Measurements from ENCODE around the gene ERP44.
A peak's percentile ranks its signal among the peaks of the same experiment; 100 is the strongest.
"Not testable (repeated sequence)": the region's sequence is repeated elsewhere in the genome, so short reads cannot be mapped to it uniquely, and the experiment has no call there.

The ERP44 gene

DNA sequence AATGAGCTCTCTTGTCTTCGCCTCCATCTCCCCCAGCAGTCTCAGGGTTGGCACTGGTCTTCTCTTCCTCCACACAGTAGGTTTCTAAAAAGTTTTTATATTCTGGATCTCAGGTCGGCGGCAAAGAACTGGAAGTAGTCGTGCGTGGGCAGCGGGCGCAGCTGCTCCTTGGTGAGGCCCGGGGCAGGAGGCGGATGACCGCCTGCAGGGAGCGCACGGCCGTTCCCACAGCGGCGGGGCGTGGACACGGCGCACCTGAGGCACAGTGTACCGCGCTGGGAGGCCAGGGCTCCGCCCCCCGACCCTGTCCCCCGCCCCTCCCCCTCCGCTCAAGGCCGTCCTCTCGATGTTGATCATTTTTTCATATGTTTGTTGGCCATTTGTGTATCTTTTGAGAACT lies 99.9 kb downstream of the ERP44 start:
- DNase-seq = no peak

DNA sequence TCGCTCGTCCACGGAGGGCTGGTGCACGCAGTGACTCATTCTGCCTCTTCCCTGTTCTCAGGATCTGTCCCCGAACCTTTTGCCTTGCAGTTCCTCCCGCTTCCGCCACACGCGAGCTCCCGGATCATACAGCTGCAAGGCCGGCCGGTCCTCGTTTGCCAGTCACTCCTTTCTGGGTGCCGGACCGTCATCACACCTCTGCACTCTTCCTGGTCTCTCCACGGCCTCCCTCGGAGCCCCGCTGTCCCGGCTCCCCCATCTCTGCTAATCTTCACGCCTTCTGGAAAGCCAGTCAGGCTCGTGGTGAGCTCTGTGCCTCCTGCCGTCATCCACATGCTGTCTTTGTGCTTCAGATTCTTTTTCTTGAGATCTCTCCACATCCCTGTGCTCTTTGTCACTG lies 100.5 kb downstream of the ERP44 start:
- DNase-seq = no peak

DNA sequence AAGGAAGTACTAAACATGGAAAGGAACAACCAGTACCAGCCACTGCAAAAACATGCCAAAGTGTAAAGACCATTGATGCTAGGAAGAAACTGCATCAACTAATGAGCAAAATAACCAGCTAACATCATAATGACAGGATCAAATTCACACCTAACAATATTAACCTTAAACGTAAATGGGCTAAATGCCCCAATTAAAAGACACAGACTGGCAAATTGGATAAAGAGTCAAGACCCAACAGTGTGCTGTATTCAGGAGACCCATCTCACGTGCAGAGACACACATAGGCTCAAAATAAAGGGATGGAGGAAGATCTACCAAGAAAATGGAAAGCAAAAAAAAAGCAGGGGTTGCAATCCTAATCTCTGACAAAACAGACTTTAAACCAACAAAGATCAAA lies 108.3 kb downstream of the ERP44 start:
- DNase-seq = not testable (repeated sequence)

DNA sequence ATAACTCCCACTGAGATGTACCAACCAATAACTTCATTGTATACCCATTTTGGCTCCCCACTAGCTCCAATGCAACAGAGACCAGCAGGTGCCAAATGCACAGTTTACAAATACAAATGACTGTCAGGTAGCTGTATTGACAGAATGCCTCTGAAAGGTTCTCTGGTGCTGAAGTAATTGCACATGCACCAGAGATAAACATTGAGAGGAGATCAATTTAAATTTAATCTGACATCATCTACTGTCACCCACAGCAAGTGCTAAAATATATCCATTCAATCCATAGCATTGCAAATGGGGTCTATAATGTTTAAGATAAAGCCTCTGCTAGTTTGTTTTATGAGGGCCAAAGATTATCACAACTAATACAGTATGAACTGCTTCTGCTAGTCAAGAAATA lies 112.2 kb downstream of the ERP44 start:
- DNase-seq = no peak

DNA sequence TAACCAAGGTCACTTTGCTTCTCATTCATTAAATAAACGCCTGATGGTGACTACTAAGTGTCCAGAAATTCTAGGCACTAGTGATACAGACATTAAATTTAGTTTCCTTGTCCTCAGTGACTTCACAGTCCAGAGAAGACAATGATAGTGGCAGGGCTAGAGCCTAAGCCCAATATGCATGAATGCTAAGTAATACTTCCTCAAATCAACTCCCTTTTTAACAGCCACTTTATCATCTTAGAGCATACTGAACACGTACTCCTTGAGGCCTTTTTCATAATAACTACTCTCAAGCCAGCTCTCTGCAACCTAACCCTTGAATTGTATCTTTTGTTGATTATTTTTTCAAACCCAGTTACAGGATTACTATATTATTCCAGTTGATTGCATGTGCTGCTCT lies 118.2 kb downstream of the ERP44 start:
- peak in 1 of 2 donors; percentile 5 for DNase-seq

DNA sequence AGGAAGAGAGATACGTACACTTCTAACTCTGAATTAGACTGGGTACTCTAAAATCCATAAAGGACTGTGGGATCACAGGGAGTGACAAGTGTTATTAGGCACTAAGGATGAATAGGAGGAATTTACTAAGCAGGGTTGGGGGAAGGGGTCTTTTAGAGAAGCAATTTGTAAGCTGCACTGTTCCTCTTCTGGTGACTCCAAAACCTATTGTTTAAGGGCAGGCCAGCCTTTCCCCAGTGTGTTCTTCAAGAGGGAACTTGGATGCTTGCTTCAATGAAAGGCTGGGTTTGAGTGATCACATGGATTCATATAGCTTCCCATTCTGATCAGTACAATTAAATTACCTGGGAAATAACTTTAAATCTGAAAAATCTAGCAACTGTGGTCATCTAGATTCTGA lies 120.6 kb downstream of the ERP44 start:
- peak in 1 of 2 donors; percentile 6 for DNase-seq

DNA sequence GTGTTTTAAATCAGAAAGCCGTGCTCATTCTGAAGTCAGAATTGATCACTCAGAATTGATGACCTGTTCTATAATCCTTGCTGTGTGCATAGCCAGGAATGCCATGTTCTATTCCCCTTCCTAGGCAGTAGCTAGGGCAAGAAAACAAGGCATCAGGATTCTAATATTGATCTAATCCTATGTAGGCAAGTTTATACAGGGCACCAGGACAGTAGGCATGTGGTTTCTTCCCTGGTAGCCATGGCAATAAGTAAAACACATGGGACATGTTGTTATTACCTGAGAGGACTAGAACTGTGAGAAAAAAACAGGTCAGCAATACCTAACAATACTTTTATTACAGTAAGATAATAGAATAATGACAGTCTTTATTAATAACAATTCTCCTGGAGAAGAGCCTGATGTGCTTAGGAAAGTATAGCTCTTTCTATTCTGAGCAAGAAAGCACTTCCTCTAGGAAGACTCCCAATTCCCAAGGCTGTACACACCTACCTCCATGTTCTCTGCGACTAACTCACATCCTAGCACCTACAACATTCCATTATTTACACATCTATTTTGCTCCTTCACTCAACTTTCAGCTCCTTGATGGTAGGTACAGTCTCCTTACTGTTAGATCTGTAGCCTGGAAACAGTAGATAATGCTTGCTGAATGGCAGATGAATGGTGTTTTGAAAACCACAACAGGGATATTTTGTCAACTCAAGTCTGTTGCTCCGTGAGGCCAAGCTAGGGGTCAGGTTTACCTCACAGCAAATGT lies 121.6 kb downstream of the ERP44 start:
- no peak for DNase-seq

DNA sequence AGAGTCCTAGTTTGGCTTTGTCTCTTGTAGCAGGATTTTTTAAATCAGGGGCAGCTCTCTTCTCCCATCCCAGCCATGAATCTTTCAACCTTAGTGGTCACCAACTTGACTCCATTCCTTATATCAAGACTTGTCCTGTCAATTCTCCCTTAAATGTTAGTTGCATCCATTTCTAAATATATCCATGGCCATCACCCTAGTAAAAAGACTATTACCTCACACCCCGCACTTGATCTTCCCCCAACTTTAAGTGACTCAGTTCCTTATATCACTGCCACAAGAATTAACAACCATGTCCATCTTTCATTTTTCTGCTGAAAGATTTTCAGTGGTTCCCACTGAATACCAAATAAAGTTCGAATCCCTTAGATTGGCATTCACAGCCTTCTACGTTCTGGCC lies 125.3 kb downstream of the ERP44 start:
- DNase-seq = peak in 1 of 2 donors; percentile 32

DNA sequence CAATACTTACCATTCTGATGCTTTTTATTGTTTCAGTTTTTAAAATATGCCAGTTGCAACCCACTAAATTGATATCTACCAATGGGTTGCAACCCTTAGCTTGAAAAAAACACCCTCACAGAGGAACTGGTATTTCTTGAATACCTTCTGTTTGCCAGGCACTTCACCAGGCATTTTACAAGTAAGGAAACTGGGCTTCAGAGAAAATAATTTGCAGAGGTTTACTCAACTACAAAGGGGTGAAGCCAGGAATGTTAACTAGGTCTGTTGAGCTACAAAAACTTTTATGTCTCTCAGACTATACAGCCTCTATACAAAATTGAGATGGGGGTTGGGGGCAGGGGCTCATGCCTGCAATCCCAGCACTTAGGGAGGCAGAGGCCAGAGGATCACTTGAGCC lies 127.4 kb downstream of the ERP44 start:
- no peak for DNase-seq

DNA sequence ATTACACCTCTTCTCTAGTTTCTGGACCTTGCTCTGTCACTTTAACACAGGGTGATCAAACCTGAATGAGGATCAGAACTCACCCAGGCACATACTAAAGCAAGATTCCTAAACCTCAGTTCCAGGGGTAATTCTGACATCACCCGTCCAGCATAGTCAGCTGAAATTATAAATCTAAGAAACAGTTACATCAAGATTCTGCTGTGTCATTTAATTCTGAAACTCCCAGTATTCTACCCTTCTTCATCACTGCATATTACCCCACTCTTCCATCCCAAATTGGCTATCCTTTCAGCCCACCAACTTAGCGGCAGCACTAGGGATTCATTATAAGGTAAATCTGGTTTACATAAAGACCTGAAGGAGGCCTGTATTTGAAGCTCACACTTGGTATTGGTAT lies 128.3 kb downstream of the ERP44 start:
- no peak for DNase-seq

DNA sequence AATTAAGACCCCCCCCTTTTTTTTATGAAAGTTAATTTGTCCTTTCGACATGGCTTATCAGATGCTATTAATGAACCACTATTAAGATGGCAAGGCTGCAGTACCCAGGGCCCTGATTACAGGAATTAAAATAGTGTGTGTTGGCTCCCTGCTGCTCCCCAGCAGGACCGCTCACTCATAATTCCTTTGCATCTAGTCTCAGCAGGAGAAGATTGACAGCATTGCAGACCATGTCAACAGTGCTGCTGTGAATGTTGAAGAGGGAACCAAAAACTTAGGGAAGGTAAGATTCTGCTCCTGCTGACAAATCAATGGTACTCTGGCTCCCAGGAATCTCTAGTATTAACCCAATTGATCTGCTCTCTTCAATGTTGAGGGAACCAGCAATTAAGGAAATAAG lies 131.3 kb downstream of the ERP44 start:
- DNase-seq = no peak

DNA sequence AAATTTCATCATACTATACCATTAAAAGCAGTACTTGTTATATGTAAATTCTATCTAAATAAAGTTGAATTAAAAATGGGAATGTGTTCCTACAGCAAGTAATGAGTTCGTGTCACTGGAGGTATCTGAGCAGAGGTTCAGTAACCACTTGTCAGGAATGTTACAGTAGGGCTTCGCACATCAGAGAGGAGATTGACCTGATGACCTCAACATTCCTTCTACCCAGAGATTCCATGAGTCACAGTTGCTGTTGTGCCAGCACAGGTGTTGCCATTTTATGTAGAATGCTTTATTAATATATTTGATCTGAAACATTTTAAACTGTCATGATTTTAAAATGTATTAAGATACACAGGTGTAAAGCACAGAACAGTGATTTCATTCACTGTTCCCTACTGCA lies 132.1 kb downstream of the ERP44 start:
- no peak for DNase-seq

DNA sequence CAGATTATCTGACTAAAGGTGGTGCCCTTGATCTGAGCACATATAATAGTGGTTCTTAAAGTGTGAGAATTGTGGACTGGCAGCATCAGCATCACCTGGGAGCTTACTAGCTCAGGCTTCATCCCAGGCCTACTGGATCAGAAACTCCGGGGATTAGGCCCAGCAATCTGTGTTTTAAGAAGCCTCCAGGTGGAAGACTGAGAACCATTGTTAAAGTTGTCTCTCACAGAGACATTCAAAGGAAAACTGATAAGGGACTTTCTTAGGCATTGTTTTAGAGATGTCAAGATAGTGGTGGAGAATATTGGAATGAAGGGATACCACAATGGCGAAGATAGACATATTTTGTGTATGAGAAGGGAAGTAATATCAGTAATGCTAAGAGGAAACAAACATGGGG lies 132.8 kb downstream of the ERP44 start:
- DNase-seq = no peak

DNA sequence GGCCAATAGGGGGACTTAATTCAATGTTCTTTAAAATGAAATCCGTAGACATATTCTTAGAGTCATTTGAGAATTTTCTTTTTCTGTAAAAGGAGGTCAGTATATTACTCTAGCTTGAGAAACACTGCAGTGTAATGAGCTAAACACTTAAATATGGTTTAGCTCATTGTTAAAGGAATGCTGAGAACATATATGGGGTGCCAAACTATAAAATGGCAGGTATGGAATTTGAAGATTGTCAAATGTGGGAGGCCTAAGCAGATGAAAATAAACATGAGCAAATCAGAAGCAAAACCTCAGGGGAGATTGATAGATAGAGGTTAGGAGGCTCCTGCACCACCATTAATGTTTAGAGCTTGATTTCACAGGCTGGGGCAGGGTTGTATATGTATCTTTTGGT lies 134.5 kb downstream of the ERP44 start:
- DNase-seq = no peak

DNA sequence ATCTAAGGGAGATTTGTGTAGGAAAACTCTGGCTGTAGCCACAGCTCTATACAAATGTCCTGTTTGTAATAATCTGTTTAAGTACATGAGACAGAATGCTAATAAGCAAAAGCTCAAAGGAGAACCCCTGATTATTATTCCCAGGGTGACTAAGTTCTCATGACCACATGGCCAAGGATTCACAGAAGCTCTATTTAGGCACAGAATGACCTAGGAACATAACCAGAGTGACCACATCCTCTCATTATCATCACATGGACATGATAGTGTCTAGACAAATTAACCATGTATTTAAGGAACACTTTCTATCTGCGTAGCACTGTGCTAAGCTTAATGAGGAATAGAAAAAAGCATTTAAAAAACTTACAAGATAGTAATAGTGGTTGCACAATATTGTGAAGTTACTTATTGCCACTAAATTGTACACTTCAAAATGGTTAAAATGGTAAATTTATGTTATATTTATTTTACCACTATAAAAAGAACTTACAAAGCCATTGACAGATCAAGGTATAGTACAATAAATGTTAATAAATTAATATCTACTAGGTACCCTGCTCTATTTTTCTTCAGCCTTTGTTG lies 136.0 kb downstream of the ERP44 start:
- peak in 1 of 2 donors; percentile 51 for DNase-seq

DNA sequence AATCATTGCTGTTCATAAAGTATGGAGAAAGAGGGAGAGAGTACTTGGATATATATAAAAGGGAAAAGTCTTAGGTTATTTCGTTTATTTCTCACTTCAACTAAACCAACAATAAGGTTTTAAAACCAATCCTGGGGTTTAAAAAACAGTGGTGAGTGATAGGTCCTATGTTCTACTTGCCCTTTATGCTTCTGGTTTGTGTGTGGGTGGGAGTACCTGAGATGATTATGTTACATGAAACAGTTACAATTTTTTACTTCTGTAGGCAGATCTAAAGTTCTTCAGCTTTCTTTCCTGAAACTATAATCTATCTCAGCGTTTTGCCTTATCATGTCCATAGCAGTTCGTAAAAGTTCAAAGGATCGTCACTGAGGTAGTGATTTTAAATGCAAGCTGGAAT lies 143.2 kb downstream of the ERP44 start:
- no peak for DNase-seq

DNA sequence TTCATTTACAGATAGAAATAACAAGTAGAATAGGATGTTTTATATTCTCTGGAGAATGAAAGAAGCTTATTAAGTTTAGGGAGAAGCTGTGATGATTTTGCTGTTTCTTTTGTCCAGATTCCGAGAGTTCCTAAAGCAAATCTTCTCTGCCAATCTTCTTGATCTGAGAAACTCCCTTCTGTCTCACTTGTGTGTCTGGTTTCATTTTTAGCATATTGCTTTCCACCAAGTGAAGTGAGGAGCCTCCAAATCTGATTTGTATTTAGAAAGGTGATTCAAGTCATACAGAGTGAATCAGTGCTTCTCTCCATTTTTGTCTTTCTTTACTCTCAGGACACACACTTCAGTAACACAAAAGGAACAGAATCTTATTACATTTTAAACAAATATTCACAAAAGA lies 144.0 kb downstream of the ERP44 start:
- no peak for DNase-seq

DNA sequence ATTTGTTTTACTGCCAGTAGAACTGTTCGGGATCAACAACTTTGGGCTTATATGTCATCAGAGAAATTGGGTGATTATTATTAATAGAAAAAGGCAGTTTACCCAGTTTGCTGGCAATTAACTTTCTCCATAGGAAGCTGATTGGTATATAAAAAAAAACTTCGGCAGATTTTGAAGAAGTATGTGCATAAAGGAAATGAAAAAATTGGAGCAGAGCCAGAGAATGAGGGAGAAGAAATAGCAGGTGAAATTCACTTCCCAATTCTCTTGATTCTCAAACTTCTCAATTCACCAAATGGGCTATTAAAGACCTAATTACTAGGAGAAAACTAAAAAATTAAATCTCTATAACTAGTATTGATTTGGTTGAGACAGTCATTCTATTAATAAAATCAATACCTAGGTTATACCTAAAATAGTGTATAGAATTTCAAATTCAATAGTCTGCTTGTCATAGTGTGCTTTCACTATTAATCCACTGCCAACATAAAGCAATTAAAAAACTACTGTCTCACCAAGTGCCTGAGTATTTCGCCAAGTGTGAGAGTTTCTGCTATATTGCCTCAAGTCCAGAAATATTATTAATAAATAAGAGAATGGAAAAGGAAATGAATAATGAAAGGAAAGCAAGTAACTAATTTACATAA lies 144.8 kb downstream of the ERP44 start:
- DNase-seq = no peak

DNA sequence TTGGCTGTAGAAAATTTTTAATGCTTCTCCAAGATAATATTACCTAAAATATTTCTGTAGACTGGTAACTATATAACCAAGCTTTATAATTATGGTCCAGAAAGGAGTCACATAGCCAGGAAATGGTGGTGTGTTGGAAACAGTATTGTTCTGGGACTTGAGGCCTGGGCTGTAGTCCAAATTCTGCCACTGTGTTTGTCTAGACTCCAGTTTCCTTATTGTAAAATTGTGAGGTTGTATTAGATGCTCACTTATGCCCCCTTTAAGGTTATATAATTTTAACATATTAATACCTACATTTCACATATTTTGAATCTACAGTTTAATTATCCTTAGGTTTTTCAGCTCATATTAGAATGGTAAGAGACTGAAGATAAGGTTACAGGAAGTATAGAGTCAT lies 149.9 kb downstream of the ERP44 start:
- no peak for DNase-seq

DNA sequence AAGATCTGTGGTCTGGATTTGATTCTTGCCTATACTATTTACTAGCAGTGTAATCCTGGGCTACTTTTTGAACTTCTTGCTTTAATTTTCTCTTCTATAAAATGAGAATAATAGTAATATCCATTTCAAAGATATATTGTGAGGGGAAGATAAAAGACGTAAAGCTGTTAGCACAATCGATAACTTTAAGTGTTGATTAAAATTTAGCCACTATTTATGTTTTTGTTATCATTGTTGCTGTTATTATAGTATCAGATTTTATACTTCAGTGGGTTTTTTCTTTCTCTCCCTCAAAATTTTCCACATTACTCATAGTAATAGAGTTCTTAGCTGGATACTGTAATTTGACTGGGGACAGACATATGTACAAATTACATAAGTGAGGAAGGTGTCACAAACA lies 150.3 kb downstream of the ERP44 start:
- DNase-seq = no peak

DNA sequence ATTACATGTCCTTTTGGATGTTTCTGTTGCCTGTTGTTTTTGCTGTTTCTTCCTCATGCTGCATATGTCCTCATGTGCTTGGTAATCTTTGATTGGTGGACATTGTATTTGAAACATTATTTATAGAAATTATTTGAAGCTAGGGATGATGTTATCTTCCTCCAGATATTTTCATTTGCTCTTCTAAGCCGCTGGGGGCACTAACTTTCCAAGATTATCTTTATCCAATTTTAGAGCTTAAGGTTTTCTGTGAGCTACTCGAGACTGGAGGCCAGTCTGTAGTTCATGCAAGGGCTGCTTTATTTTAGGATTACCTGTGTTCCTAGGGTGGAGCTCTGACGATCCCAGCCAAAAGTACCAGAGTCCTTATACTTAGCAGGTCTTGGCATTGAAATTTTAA lies 151.4 kb downstream of the ERP44 start:
- DNase-seq = no peak

DNA sequence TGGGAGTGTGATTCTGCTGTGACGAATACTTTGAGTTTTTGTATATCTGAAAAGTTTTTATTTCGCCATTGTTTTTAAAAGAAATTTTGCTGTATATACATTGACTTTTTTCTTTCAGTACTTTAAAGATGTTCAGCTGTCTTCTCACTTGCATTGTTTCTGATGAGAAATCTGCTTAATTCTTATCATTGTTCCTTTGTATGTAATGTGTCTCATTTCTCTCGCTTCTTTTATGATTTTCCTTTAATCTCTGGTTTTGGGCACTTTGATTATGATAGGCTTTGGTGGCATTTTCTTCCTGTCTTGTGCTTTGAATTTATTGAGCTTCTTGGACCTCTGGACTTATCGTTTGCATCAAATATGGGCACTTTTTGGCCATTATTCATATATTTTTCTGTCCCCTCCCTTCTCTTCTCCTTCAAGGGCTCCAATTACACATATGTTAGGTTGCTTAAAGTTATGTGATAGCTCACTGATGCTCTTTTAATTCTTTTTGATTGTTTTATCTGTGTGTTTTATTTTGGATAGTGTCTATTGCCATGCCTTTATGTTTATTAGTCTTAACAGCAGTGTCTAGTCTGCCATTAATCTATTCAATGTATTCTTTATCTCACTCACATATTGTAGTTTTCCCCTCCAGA lies 161.7 kb downstream of the ERP44 start:
- DNase-seq = no peak

DNA sequence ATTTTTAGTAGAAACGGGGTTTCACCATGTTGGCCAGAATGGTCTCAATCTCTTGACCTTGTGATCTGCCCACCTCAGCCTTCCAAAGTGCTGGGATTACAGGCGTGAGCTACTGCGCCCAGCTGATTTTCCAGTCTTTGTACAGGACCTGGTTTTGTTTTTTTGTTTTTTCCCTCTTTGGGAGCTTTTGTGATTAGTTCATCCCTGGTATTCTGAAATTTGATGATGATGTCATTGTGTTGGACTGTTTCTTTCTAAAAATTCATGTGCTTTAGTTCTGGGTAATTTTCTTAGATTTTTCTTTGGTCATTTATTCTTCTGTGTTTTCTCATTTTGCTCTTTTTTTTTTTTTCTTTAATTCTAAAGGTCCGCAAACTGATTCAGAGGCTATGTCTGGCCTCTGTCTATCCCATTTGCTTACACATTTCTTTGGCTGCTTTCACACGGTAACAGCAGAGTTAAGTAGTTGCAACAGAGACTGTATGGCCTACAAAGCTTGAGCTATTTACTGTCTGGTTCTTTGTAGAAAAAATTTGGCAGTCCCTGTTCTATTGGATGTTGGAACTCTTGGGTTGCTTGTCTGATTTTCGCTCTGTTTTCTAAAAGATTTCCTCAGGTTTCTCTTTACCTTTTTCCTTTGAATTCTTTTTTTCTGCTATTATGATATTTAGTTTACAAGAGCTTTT lies 167.5 kb downstream of the ERP44 start:
- no peak for DNase-seq

Measured in inflammatory macrophage (primary cell).